ENCODE data around the gene RUSC1. TPM values are rescaled to one million over a fixed set of nuclear protein-coding genes. Genes with fewer than 3 reads are reported as not detected.

RUSC1 gene
- total RNA-seq, 1 experiment from 2014 or later: 69.2 TPM

DNA sequence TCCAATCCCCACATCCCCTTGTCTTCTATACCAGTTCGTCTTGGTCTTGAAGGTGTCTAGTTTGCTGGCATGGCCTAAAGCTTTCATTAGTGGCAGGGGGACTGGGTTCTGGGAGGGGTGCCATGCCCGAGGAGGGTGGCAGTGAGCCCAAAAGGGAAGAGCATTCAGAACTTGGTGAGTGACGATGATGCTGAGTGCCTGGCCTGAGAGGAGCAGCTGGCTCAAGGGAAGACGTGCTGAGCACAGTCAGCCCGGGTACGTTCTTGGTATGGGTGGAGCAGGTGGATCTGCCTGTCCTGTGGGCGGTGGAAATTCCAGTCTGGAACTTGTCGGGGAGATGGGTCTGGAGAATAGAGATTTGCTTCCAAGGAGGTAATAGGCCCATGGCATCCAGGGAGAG lies 7.4 kb upstream of the RUSC1 start:
- Histone ChIP-seq H3K27me3 (ENCODE audit: insufficient read depth, low read length) (no peaks in the 10 kb centered on the region), H4K20me1 (ENCODE audit: insufficient read depth) (no peaks in the 10 kb centered on the region), H3K9me2 (ENCODE audit: insufficient read depth) (no peaks in the 10 kb centered on the region), H3K4me2 (ENCODE audit: low read length) (no peak overlapping the region), H3K27ac (ENCODE audit: low read depth, low read length) (no peak overlapping the region), H3K36me3 (ENCODE audit: control insufficient read depth in 1 of 2, insufficient read depth in 2 of 2, low read length in 2 of 2) (peaks cover 7 to 22% of the 10 kb centered on the region in 2 experiments; a peak in 3 of 4 replicates), H3K79me2 (ENCODE audit: insufficient read depth, low read length) (peaks cover 50% of the 10 kb centered on the region), H3K9ac (ENCODE audit: low read length) (no peak overlapping the region), H3K9me3 (ENCODE audit: control insufficient read depth in 1 of 2, insufficient read depth in 1 of 2, low read depth in 1 of 2, low read length in 2 of 2) (no peaks in the 10 kb centered on the region), H3K4me1 (ENCODE audit: control insufficient read depth in 1 of 2, insufficient read depth in 2 of 2, low read length in 2 of 2) (peaks cover 2 to 7% of the 10 kb centered on the region in 2 experiments; a peak in 3 of 4 replicates), H3K4me3 (replicated peaks in 1 of 2; ENCODE audit: low read depth in 1 of 2, low read length in 2 of 2) (no peak overlapping the region), H2AFZ (ENCODE audit: low read depth, low read length, poor library complexity, severe bottlenecking) (no peak overlapping the region)
- DNase-seq (ENCODE audit: low read depth, low spot score): no peak
- ChIA-PET POLR2A (interaction anchor here (0.8 kb wide), 1 partner anchor 20 kb away, joined by 5 read pairs; no protein-coding TSS in a partner anchor), CTCF (no interaction called here), RAD21 (ENCODE audit: low non-redundant PET in 1 of 2, low total read pairs in 2 of 2, uncharacterized antibody in 2 of 2, unreplicated experiment in 2 of 2) (no interaction called here)
- intact Hi-C loops (cut with micrococcal nuclease): no loop called here
- TF ChIP-seq ELF1 (IDR thresholded peaks at IDR 0.05; ENCODE audit: borderline replicate concordance, low read depth): no peak
- TF ChIP-seq TCF7L2 (IDR thresholded peaks at IDR 0.05; ENCODE audit: borderline replicate concordance, extremely low read depth, insufficient read depth, insufficient read length): no peak
- TF ChIP-seq, protein P1, sequence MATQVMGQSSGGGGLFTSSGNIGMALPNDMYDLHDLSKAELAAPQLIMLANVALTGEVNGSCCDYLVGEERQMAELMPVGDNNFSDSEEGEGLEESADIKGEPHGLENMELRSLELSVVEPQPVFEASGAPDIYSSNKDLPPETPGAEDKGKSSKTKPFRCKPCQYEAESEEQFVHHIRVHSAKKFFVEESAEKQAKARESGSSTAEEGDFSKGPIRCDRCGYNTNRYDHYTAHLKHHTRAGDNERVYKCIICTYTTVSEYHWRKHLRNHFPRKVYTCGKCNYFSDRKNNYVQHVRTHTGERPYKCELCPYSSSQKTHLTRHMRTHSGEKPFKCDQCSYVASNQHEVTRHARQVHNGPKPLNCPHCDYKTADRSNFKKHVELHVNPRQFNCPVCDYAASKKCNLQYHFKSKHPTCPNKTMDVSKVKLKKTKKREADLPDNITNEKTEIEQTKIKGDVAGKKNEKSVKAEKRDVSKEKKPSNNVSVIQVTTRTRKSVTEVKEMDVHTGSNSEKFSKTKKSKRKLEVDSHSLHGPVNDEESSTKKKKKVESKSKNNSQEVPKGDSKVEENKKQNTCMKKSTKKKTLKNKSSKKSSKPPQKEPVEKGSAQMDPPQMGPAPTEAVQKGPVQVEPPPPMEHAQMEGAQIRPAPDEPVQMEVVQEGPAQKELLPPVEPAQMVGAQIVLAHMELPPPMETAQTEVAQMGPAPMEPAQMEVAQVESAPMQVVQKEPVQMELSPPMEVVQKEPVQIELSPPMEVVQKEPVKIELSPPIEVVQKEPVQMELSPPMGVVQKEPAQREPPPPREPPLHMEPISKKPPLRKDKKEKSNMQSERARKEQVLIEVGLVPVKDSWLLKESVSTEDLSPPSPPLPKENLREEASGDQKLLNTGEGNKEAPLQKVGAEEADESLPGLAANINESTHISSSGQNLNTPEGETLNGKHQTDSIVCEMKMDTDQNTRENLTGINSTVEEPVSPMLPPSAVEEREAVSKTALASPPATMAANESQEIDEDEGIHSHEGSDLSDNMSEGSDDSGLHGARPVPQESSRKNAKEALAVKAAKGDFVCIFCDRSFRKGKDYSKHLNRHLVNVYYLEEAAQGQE (IDR thresholded peaks at IDR 0.05; ENCODE audit: low read depth): no peak
- no peak for TF ChIP-seq SIN3A (IDR thresholded peaks at IDR 0.05; ENCODE audit: low read depth)
- no peak for TF ChIP-seq JUND (IDR thresholded peaks at IDR 0.05)
- no peak for TF ChIP-seq SRF (IDR thresholded peaks at IDR 0.05; ENCODE audit: low read depth)
- TF ChIP-seq CEBPB (IDR thresholded peaks at IDR 0.05; ENCODE audit: low read depth): no peak
- TF ChIP-seq, protein P2, sequence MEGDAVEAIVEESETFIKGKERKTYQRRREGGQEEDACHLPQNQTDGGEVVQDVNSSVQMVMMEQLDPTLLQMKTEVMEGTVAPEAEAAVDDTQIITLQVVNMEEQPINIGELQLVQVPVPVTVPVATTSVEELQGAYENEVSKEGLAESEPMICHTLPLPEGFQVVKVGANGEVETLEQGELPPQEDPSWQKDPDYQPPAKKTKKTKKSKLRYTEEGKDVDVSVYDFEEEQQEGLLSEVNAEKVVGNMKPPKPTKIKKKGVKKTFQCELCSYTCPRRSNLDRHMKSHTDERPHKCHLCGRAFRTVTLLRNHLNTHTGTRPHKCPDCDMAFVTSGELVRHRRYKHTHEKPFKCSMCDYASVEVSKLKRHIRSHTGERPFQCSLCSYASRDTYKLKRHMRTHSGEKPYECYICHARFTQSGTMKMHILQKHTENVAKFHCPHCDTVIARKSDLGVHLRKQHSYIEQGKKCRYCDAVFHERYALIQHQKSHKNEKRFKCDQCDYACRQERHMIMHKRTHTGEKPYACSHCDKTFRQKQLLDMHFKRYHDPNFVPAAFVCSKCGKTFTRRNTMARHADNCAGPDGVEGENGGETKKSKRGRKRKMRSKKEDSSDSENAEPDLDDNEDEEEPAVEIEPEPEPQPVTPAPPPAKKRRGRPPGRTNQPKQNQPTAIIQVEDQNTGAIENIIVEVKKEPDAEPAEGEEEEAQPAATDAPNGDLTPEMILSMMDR (IDR thresholded peaks at IDR 0.05 in 2 of 3, conservative IDR thresholded peaks at IDR 0.05 in 1 of 3; ENCODE audit: borderline replicate concordance in 1 of 3, insufficient read depth in 1 of 3, low read depth in 2 of 3, low read length in 2 of 3): no peak
- no peak for TF ChIP-seq POLR2AphosphoS5 (IDR thresholded peaks at IDR 0.05; ENCODE audit: low read depth, low read length)
- TF ChIP-seq, protein P3, sequence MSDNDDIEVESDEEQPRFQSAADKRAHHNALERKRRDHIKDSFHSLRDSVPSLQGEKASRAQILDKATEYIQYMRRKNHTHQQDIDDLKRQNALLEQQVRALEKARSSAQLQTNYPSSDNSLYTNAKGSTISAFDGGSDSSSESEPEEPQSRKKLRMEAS (IDR thresholded peaks at IDR 0.05): no peak
- TF ChIP-seq ZNF274 (IDR thresholded peaks at IDR 0.05; ENCODE audit: low read depth, low read length): no peak
- TF ChIP-seq, protein P4, sequence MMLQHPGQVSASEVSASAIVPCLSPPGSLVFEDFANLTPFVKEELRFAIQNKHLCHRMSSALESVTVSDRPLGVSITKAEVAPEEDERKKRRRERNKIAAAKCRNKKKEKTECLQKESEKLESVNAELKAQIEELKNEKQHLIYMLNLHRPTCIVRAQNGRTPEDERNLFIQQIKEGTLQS (IDR thresholded peaks at IDR 0.05): no peak
- no peak for TF ChIP-seq ZFX (IDR thresholded peaks at IDR 0.05)
- no peak for TF ChIP-seq YY1 (IDR thresholded peaks at IDR 0.05; ENCODE audit: extremely low read depth, insufficient replicate concordance, low read depth, low read length)
- no TSS peak for BruUV-seq (replicated peaks)
- no peak for ATAC-seq

Measured in HCT116 (cell line).